Measurements from ENCODE around the gene SLC34A3.

Gene SLC34A3

DNA sequence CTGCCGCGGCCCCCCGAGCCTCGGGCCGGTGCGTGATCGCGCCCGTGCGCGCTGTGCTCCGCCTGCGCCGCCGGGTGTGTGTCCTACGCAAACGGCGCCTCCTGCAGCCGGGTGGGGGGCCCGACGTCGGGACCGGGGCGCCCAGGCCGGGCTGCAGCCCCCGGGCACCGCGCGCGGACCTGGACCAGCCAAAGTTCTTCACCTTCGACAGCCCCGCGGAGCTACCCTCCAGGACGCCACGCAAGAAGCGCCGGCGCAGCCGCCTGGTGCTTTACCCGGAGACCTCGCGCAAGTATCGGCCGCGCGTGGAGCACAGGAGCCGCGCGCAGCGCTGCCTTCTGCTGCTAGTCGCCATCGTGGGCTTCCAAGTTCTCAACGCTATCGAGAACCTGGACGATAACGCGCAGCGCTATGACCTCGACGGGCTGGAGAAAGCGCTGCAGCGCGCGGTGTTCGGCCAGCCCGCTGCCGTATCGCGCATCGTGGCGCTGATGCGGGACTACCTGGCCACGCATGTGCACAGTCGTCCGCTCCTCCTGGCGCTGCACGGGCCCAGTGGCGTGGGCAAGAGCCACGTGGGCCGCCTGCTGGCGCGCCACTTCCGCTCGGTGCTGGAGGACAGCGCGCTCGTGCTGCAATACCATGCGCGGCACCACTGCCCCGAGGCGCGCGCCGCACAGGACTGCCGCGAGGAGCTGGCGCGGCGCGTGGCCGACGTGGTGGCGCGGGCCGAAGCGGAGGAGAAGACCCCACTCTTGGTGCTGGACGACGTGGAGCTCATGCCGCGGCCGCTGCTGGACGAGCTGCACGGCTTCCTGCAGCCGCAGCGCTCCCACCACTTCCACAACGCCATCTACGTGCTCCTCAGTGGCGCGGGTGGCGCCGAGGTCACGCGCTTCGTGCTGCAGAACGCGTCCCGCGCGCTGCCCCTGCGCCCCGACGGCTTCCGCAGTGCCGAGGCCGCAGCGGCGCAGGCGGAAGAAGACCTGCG, 48.3 kb downstream of the SLC34A3 start:
- no peak for DNase-seq

DNA sequence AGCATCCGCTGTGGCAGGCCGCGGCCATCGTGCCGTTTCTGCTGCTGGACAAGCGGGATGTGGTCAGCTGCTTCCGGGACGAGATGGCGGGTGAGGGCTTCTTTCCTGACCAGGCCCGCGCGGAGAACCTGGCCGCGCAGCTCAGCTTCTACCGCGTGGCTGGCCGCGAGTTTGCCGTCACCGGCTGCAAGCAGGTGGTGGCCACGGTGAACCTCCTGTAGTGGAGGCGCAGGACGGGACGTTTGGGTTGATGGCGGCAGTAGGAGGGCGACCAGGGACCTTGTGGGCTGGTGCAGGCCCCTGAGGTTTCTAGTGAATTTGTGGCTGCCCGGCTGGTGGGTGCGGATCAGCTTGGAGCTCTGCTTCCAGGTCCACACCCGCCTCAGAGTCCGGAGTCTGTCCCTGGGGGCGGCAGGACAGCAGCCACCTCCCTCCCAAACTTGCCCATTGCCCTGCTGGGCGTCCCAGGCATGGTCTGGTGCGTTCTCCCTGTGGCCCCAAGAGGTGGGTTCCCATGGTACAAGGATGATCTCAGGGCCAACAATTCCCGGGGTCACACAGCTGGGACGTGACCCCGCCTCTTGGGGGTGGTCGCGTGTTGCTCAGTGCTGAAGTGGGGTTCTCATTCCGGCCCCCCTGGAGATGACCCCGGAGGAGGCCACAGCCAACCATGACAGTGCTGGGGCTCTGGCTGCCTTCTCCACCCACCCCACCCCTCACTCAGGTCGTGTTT, 49.2 kb downstream of the SLC34A3 start:
- DNase-seq = no peak

DNA sequence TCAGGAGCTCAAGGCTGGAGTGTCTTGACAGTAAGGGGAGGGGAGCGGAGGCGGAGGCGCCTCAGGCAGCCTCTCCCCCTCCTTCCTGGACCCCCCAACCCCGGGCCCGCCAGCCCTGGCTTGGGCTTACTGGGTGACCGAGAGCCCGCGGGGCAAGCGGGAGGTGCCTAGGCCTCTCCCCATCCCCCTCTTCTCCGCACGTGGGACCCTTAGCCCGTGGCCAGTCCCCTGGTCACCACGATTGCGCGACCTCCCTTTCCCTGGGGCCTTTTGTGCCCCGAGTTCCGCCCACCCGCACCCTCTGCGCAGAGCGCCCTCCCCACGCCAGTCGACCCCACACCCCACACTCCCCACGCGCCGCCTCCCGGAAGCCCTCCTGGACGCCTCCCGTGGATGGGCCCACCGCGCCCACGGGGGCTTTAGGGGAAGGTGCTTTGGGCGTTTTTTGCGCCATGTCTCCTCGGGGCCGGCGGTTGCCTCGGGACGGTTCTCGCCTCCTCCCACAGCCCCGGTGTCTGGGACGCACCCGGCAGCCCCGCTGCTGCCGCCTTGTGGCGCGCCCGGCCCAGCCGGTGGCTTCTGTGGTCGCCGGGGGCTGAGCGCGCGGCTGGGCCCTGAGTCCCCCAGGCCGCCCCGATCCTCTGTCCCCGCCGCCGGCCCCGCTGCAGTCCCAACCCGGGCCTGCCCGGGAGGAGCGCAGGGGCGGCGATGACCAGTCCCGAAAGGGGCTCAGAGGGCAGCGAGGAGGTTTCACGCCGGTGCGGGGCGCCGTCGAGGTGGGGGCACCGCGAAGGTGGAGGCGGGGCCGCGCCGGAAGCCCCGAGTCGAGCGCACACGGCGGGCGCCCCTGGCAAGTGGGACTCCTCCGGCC, 50.0 kb downstream of the SLC34A3 start:
- DNase-seq = no peak

- DNase-seq = no peak
Measured at GRCh38 chr9:137281345-137282116, 50.8 kb downstream of the SLC34A3 start.
